A549 (cell line): ENCODE data around the gene HEG1.

Experiments
- CTCF ChIP-seq: fragments of >200 bp; sonication (Bioruptor Twin); formaldehyde crosslinking; IDR thresholded peaks from 3 replicates; pipeline ENCODE4 v1.5.1; 2016
- EP300 ChIP-seq, 2 experiments: fragments of >200 bp; sonication (Bioruptor Twin); formaldehyde crosslinking; IDR thresholded peaks; 2 replicates in 1 of 2; 3 replicates in 1 of 2; pipeline ENCODE4 v1.6.1; 2016 to 2017
- KDM1A ChIP-seq: fragments of 200-600 bp; sonication (generic); IDR thresholded peaks from 2 replicates; pipeline ENCODE4 v1.6.1; 2016; ENCODE audit warnings: low read depth, mild to moderate bottlenecking
- MAX ChIP-seq: IDR thresholded peaks from 2 replicates; pipeline ENCODE4 v1.6.1; 2012
- NR3C1 ChIP-seq: fragments of >200 bp; sonication (Bioruptor Twin); formaldehyde crosslinking; IDR thresholded peaks from 3 replicates; pipeline ENCODE4 v1.6.1; 2017
- POLR2A ChIP-seq: IDR thresholded peaks from 2 replicates; pipeline ENCODE4 v1.6.1; 2012; ENCODE audit warnings: mild to moderate bottlenecking, low read length
- SREBF2 ChIP-seq: fragments of 450-650 bp; IDR thresholded peaks from 2 replicates; pipeline ENCODE4 v1.6.1; 2014; ENCODE audit warnings: mild to moderate bottlenecking, moderate library complexity

GRCh38 chr3:125032100-125032643 is 23.6 kb downstream of the HEG1 start:
- TF ChIP-seq CTCF (no peak), POLR2A (no peak), MAX (no peak), KDM1A (no peak), SREBF2 (no peak), EP300 (IDR thresholded peaks at IDR 0.05) (no peak), NR3C1 (no peak)
